HG02970 (cell line): Measurements from ENCODE around the gene TMED1.
"Not testable (repeated sequence)": the region's sequence is repeated elsewhere in the genome, so short reads cannot be mapped to it uniquely, and the experiment has no call there.

Experiments
- ATAC-seq: cut with Tn5 transposase; IDR thresholded peaks from one replicate; pipeline ENCODE4 v1.9.1; 2021; ENCODE audit warnings: mild to moderate bottlenecking, moderate library complexity, moderate number of reproducible peaks; ENCODE audit not compliant: unreplicated experiment, low FRiP score

Gene TMED1, protein sequence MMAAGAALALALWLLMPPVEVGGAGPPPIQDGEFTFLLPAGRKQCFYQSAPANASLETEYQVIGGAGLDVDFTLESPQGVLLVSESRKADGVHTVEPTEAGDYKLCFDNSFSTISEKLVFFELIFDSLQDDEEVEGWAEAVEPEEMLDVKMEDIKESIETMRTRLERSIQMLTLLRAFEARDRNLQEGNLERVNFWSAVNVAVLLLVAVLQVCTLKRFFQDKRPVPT

DNA sequence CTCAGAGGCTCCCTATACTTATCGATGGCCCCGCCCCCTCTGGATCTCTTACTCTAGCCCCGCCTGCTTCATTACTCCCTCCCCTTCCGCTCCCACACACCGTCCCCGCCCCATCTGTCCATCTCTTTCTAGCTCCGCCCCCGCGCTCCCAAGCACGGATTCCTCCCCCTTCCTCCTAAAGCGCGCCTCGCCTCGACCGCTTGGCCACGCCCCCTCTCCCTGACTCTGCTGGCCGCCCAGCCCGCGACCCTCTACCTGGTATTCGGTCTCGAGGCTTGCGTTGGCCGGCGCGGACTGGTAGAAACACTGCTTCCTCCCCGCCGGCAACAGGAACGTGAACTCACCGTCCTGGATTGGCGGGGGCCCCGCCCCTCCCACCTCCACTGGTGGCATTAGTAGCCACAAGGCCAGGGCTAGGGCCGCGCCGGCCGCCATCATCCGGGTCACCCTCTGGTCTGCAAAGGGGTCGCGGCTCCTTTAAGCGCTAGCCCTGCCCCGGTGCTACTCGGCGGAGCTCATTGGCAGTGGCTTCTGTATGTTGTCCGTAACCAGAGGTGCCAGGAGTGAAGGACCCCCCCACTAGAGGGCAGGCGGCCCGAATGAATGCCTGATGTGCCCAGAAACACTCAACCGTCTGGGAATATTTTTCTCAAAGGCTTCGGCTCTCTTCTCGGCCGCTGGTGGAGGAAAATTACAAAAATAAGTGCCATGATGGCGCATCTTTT is at the start of gene TMED1:
TMED1 (minus strand) TSS at position 459 of the 725 bp plus-strand sequence; CDS start at position 438, 21 bp downstream.
- ATAC-seq, result peak; percentile 78

DNA sequence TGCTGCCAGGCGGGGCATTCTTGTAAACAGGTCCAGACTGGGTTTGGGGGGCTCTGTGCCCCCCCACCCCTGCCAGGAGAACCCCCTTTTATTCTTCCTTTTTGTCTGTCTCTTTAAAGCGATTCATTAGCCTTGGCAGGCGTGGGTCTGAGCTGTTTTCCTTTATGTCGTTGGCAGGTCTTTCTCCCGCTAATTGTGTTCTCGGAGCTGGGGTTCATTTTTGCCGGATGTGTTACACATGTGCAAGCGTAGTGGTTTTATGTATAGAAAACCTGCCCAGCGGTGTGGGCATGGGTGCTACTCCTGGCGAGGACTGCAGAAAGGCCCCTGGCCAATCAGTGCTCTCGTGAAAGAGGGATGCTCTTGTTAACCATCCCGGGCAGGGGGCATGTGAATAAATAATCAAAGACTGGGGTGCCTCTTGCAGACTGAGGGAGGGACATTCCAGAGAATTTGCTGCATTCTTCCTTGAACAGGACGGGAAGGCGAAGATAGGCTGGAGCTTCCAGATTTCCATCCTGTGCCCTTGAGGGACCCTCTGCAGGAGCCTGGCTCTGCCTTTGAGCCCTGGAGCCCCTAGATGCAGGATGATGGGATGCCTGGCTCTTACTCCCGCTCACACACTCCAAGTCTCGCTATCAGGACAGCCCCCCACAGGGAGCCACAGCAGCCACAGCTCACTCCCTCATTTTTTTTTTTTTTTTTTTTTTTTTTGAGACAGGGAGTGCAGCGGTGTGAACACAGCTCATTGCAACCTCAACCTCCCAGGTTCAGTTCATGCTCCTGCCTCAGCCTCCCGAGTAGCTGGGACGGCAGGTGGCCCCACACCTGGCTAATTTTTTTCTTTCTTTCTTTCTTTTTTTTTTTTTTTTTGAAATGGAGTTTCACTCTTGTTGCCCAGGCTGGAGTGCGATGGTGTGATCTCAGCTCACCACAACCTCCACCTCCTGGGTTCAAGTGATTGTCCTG is 49.5 kb upstream of the TMED1 start:
- ATAC-seq, result no peak

DNA sequence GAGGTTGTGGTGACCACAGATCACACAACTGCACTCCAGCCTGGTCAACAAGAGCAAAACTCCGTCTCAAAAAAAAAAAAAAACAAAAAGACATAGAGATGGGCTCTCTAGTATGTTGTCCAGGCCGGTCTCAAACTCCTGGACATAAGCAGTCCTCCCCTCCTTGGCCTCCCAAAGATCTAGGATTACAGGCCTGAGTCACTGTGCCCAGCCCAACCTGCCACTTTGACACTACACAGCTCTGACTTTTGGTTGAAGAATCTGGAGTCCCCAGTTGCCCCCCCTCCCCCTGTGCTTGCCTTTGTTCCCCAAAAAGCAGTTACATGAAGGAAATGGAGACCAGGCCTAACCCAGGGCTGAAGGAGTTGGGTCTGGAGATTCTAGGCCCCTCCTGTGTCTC is 48.3 kb upstream of the TMED1 start:
- ATAC-seq, result no peak

DNA sequence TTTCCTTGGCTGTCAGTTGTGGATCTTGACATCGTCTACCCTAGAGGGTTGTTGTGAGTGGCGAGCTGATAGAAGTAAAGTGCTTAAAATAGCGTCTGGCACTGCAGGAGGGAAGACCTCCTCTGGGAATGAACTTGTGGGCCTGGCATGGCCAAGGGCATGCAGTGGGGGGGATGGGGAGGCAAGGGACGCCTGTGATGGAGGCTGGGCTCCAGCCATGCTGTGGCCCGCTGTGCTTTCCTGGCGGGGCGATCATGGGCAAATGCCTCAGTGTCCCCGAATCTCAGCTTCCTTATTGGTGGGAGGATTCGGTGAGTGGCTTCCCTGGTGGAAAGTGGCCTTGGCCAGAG is 46.1 kb upstream of the TMED1 start:
- no peak for ATAC-seq

DNA sequence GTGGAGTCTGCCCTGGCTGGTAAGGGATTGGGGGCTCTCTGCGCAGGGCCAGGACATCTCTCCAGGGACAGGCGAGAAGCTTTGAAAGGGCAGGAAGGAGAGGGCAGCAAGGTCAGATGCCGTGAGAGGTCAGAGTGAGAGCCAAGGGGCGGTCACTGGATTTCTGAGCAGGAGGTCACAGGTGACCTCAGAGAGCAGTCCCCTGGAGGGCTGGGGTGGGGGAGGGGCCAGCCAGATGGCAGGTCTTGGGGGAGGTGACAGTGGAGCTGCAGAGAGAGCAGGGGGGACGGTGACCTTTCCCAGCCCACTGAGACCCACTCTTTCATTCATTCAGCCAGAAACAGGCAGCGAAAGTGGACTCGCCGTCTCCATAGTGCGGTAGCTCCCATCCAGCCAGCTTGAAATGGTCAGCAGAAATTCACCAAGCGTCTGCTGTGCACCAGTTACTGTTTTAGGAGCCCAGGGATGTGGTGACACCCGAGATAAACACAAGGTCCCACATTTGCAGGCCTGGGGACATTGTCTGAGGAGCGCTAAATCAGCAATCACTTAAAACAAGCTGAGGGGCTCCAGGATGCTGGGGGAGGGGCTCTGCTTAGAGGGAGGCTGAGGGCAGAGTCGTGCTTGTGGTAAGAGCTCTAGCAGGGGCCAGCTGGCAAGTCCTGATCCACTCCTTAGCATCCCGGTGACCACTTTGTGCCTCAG is 45.5 kb upstream of the TMED1 start:
- ATAC-seq, result no peak

DNA sequence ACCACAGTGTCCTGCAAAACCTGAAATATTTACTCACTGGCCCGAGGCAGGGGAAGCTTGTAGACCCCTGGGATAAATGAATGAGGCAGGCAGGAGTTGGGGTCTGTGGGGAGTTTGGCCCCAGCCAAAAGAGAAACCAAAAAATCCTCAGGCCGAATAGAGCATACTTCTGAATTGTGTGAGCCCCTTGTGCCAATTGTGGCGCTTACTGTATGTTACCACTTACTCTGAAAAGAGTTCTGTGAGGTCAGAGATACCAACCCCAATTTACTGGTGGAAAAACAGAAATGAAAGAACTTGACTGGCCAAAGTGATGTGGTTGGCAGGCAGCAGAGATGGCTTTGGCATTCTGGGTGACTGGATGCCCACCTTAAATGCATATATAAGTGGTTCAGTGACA is 42.2 kb upstream of the TMED1 start:
- ATAC-seq, result no peak

DNA sequence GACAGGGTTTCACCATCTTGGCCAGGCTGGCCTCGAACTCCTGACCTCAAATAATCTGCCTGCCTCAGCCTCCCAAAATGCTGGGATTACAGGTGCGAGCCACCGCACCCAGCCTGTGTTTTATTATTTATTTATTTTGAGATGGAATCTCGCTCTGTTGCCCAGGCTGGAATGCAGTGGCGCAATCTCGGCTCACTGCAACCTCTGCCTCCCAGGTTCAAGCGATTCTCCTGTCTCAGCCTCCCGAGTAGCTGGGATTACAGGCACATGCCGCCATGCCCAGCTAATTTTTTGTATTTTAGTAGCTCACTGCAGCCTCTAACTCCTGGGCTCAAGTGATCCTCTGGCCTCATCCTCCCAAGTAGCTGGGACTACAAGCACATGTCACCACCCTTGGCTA is 41.6 kb upstream of the TMED1 start:
- not testable (repeated sequence) for ATAC-seq

DNA sequence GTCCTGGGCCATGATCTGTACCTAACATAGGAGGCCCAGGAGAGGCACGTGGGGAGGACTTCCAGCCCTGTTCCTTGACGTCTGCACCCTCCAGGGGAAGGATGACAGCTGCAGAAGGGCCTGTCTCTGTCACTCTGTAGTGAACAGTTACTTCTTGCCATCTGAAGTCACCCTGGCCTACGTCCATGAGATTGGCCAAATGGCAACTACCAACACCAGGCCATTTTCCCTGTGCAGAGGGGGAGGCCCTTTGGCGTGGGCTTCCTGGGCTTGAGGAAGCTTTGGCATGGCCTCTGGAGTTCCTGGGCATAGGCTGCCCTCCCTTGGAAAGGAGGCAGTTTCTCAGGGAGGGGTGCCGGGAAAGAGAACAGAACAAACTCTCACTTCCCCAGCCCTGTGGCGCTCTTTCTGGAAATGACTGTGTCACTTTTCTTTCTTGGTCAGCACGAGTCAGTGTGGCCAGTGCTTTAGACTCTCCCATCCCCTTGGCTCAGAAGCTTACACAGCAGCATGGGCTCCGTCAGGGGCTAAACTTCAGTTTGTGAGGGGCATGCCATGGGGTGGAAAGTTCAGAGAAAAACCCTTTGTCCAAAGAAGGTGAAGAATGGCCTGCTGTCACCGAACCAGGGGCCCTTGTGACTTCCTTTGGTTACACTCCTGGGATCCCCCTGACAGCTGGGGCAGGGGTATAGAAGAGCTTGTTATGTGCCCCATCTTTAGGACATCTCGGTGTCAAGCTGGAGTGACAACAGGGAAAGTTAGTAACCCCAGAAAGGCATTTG is 40.6 kb upstream of the TMED1 start:
- ATAC-seq, result peak; percentile 41

DNA sequence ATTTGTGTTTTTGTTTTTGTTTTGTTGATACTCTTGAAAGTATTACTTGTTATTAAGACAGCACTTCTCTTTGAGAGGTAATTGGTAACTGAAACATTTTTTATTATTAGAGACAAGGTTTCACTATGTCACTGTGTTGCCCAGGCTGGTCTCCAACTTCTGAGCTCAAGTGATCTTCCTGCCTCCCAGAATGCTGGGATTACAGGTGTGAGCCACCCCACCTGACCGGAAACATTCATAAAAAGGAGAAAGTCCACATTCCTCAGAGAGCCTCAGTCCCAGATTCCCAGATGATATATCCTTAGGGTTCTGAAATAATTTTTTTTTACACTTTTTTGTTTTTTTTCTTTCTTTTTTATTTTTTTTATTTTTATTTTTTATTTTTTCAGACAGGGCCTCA is 38.0 kb upstream of the TMED1 start:
- no peak for ATAC-seq

DNA sequence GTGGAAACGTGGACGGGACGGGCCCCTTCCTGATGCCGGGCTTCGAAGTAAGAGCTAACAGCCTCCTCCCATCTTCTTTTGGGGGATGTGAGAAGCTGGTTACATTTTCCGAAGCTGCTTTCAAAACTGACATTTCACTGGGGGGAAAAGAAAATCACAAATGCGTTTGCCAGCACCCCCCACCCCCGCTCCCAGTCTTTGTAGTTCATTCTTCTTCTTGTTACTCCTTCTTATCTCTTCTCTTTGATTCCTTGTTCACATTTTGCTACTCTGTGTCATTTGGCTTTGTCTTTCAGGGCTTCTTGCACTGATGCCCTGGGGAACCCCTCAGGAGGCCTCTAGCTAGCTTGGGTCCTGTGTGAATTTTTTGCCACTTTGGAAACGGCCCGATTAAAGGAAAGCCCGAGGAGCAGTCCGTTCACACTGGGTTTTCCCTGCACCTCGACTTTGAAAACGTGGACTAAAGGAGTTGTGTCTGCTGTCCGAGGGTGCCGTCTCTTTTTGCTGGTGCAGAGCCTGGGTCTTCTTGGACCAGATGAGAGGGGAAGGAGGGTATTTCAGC is 36.6 kb upstream of the TMED1 start:
- no peak for ATAC-seq

DNA sequence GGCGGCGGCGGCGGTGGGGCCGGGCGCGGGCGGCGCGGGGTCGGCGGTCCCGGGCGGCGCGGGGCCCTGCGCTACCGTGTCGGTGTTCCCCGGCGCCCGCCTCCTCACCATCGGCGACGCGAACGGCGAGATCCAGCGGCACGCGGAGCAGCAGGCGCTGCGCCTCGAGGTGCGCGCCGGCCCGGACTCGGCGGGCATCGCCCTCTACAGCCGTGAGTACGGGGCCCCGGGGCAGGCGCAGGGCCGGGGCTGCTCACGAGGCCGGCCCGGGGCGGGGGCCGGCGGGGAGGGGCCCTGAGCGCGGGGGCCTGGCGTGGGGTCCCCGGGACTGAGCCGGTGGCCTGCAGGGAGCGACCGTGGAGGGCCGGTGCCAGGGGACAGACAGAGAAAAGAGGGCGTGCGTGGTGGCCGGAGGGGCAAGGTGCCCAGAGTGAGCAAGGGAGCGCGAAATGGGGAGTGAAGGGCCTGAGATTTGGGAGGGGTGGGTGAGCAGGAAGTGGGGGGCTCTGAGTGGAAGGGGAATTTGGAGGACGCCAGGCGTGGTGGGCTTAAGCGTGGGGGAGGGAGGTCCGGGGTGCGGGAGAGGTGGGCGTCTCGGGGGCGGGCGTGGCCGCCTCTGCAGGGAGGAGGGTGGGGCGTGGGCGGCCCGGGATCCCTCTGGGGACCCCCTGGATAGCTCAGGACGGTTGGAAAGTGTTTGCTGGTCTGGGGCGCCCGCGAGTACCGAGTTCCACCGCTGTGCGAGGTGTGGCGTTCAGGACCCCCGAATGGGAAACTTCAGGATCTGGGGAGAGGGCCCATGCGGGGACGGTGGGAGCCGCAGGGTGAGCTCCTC is 35.9 kb upstream of the TMED1 start:
- peak; percentile 23 for ATAC-seq

DNA sequence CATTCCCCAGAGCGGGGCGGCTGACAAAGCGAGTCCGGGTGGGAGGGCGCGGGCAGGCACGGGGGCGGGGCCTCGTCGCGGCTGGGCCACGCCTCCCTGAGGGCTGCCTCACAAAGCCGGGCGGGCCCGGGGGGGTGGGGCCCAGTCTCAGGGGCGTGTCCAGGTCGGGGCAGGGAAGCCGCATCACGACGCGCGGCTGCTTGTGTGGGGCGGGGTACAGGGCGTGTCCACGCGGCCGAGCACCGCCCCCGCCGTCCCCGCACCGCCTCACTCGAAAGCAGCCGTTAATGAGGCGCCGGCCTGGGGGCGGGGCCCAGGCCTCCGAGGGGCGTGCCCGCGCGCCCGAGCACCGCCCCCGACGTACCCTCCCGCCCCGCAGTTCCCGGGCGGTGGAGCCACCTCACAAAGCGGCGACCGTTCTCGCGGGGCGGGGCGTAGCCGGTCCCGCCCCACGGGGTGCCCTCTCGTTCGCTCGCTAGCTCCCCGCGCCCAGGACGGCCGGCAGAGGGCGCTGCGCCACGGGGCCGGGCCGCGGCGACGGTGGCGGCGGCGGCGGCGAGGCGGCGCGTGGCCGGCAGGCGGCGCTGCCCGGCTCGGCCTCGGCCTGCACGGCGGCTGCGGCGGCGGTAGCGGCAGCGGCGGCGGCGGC is 35.1 kb upstream of the TMED1 start, which contains the start of gene CARM1:
CARM1 (plus strand) TSS at position 599 of the 649 bp plus-strand sequence. CDS start 150 bp downstream, outside the sequence.
- peak; percentile 88 for ATAC-seq

DNA sequence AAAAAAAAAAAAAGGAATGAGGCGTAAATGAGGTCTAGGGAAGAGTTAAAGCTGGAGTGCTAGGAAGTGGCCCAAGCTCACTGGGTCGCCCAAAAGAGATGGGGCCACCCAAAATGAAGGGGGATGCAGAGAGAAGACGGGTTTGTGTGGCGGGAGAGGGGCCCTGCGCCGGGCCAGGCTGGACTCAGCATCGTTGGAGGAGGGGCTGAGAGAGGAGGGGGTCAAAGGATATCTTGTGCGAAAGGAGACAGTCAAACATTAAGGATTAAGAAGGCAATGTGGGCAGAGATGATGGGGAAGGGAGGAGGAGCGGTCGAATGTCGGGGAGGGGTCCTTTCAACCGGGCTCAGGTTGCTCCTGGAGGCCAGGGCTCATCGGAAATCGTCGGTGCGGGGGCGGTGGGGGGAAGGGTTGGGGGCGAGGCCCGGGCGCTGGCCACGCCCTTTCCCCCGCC is 34.5 kb upstream of the TMED1 start:
- ATAC-seq, result no peak

DNA sequence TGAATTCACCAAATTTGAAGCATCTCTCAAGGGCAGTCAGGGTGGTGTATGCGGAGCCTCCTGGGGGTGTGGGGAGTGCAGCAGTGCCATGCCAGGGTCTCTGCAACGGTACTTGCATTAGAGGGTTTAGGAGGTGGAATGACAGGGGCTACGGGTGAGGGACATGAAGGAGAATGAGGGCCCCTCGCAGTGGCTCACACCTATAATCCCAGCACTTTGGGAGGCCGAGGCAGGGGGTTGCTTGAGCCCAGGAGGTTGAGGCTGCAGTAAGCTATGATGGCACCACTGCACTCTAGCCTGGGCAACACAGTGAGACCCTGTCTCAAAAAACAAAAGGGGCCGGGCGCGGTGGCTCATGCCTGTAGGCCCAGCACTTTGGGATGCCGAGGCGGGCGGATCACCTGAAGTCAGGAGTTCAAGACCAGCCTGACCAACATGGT is 33.9 kb upstream of the TMED1 start:
- ATAC-seq, result not testable (repeated sequence)

DNA sequence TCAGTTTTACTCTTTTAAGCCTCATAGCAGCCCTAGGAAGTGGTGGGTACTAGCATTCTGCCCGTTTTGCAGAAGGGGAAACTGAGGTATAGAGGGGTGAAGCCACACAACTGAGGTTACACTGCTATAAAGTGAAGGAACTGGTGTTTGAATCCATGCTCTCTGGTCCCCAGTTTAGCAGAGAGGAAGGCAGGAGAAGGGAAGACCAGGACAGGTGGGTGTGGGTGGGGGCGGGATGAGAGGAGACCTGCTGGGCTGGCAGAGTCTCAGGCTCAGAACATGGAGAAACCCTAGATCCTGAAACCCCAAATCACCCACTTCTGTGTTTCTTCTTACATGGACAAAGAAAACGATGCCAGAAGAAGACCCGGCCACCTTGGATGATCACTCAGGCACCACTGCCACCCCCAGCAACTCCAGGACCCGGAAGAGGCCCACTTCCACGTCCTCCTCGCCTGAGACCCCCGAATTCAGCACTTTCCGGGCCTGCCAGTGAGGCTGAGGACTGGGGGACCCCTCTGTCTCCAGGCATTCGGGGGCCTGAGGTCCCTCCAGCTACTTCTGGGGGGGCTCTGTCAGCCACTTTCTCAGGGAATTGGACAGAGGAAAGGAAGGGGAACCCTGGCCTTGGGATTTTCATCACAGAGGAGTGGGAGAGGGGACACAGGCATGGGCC is 33.0 kb upstream of the TMED1 start:
- ATAC-seq, result no peak

DNA sequence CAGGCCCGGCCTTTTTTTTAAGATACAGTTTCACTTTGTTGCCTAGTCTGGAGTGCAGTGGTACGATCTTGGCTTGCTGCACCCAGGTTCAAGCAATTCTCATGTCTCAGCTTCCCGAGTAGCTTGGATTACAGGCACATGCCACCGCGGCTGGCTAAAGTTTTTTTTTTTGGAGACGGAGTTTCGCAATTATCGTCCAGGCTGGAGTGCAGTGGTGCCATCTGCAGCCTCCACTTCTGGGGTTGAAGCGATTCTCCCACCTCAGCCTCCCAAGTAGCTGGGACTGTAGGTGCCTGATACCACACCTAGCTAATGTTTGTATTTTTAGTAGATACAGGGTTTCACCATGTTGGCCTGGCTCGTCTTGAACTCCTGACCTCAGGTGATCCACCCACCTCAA is 30.5 kb upstream of the TMED1 start:
- no peak for ATAC-seq

DNA sequence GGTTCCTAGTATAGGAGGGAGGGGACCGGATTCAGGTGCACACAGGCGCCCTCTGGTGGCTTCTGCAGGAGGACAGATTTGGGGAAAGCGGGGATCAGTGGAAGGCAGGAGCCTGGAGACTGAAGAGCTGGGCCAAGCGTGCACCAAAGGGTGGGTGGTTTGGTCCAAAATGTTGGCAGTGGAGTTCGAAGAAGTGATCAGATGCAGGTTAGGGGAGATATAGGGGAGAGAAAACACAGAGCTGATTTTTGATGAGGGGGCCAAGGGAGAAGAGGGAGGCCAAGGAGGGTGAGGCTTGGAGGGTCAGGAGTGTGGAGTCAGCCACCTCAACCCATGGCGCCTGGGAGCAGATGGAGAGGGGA is 28.5 kb upstream of the TMED1 start:
- no peak for ATAC-seq
